DMS153 (cell line): Measurements from ENCODE around the gene PTPRA.
"Not testable (repeated sequence)": the region's sequence is repeated elsewhere in the genome, so short reads cannot be mapped to it uniquely, and the experiment has no call there.

Experiments
- DNase-seq: peaks from one replicate; lab custom pipeline; 2025; lab: John Stamatoyannopoulos, UW

Gene PTPRA

DNA sequence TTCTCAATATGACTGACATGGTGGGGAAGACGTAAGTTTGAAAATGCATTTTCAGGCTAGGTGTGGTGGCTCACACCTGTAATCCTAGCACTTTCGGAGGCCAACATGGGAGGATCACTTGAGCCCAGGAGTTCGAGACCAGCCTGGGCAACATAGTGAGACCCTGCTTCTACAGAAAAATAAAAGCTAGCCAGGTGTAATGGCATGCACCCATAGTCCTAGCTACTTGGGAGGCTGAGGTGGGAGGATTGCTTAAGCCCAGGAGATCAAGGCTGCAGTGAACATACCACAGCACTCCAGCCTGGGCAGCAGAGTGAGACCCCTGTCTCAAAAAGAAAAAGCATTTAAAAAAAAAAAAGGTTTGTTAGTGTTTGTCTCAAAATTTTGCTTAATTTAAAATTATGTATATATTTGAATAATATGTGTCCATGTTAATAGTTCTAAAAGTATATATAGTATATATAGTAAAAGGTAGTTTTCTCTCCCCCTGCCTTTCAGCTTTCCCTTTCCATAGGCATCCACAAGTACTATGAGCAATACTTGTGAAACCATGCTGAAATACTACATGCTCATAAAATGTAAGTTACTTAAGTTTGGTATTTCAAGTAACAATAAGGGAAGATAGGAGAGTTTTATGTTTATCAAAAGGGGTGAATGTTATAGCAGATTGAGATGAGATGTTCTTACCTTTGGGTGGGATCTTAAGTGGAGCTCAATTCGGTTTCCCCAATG lies 15.1 kb downstream of the PTPRA start:
- no peak for DNase-seq

DNA sequence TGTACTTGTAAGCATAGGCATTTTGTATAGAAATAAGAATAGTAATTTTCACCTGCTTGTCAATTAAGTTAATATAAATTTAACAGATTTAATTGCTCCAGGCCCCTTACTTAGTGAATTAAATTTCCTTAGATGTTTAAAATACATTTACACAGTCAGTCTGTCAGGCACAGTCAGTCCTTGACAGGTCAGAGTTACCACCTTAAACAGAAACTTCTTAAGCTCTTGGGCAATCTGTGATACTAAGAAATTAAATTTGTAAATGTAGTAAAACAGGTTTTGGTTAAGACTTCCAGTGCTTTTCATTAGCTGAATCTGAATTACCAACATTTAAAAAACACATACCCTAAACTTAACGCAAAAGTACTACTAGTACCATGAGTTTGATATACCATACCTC lies 15.9 kb downstream of the PTPRA start:
- DNase-seq = no peak

DNA sequence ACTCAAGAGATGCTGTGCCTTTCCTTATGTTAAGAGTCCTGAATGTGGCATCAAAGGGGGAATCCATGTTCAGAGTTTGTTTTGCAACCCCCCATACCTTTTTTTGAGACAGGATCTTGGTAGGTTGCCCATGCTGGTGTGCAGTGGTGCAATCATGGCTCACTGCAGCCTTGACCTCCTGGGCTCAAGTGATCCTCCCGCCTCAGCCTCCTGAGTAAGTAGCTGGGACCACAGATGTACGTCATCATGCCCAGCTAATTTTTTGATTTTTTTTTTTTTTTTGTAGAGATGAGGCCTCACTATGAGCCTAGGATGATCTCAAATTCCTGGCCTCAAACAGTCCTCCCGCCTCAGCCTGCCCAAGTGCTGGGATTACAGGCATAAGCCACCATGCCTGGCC lies 16.5 kb downstream of the PTPRA start:
- DNase-seq = no peak

DNA sequence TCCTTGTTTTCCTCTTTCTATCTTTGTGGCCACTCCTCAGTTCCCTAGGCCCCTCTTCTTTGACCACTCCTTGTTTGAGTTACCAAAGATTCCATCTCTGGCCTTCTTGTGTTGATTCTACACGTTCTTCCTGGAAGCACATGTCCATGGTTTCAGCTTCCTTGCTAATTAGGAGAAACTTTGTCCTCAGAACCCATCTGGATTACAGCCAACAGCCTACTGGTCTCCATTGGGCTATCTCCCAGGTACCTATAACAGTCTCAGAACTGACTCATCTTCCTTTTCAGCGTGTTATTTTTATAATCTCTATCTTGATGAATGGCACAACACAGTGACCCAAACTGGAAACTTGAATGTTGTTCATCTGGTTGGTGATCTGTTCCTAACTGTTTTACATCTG lies 17.5 kb downstream of the PTPRA start:
- no peak for DNase-seq

DNA sequence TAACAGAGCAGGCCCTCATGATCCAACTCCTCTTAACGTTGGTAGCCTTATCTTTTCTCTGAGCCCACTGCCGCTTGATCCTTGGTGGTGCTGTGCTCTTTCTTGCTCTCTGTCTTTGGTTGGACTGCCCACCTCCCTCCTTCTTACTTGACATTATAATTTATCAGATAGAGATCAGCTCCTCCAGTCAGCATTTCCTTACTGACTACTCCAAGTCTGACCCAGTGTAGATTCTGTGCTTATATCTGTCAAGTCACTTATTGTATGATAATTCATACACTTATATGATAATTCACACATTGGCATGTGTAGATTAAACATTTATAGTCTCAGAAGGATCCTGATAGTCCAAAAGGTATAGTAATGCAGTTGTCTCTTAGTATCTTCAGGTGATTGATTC lies 18.1 kb downstream of the PTPRA start:
- no peak for DNase-seq

DNA sequence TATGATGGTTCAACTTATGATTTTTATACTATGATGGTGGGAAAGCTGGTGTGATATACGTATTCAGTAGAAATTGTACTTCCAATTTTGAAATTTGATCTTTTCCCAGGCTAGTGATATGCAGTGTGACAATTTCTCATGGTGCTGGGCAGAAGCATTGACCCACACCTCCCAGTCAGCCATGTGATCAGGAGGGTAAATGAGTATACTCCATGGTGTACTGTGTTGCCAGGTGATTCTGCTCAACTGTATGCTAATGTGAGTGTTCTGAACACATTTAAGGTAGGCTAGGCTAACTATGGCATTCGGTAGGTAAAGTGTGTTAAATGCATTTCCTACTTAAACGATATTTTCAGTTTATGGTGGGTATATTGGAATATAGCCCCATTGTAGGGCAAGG lies 19.1 kb downstream of the PTPRA start:
- DNase-seq = no peak

DNA sequence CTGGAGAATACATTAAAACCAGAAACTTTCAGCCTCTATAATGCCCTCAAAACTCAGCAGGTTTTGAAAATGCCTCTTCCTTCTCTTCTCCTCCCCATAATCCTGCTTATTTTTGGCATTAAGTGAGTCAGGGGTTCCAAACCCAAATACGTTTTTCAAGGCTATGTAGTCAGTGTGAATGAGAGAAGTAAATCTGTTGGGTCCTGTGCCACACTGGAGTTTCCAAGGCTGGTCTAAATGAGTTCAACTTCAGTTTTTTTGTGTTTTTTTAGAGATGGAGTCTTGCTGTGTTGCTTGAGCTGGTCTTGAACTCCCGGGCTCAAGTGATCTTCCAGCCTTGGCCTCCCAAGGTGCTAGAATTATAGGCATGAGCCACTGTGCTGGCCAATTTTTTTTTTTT lies 20.9 kb downstream of the PTPRA start:
- no peak for DNase-seq

DNA sequence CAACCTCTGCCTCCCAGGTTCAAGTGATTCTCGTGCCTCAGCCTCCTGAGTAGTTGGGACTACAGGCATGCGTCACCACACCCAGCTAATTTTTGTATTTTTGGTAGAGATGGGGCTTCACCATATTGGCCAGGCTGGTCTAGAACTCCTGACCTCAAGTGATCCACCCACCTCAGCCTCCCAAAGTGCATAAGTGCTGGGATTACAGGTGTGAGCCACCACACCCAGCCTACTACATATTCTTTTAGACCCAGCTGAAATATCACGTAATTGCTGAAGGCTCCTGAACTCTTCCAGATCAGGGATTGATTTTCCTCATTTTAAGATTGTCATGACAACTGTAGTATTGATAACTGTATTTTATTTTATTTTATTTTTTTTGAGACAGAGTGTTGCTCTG lies 21.9 kb downstream of the PTPRA start:
- not testable (repeated sequence) for DNase-seq

DNA sequence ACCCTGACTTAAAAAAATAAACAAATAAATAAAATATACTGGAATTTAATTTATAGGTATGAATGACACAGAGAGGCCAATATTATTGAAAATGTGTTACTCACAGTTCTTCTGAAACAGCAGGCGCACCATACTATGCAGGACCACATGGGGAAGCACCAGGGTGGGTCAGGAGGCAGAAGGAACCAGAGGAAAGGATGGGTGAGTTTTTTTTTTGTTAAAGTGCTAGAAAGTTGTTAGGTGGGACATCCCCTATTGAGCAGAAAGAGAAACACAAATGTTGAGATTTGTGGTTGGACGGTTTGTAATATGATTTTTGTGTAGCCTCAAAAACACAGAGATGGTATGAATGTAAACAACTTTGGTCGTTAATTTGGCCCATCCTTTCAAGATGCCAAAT lies 26.0 kb downstream of the PTPRA start:
- no peak for DNase-seq

DNA sequence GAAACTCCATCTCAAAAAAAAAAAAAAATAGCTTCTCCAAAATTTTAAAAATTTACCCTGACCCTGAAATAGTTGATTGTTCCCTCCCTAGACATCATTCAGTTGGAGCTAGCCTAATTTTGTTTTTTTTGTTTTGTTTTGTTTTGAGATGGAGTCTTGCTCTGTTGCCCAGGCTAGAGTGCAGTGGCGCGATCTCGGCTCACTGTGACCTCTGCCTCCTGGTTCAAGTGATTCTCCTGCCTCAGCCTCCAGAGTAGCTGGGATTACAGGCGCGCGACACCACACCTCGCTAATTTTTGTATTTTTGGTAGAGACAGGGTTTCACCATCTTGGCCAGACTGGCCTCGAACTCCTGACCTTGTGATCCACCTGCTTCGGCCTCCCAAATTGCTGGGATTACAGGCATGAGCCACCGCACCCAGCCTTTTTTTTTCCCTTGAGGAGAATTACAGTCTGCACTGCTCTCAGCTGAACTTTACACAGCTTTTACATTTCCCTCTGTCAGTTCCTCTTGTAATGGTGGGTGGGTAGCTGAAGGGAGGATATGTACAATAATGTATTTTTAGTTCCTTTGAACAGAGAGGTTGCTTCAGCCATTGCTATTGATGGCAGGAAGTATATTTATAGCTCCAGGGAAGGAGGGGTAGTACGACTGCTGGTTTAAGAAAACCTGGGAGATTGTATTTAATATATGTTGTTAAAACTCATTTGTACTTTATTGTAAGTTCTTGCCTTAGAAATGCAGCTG lies 27.7 kb downstream of the PTPRA start:
- DNase-seq = no peak

DNA sequence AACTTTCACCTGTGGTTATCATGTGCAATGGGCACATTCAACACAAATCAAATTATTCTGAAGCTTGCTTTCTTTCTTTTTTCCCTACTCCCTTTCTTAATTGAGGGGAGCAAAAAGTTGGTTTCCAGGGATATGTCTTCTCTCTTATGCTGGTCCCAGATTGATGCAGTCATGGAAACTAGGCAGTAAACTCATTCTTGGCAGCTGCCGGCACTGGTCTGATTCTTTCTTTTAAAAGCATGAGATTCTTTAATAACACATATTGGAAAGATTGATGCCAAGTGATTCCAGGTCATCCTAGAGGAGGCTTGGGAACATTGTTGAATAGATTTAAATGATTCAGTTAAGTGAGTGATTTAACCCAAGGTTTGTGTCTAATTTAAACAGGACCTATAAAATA lies 29.0 kb downstream of the PTPRA start:
- DNase-seq = no peak

DNA sequence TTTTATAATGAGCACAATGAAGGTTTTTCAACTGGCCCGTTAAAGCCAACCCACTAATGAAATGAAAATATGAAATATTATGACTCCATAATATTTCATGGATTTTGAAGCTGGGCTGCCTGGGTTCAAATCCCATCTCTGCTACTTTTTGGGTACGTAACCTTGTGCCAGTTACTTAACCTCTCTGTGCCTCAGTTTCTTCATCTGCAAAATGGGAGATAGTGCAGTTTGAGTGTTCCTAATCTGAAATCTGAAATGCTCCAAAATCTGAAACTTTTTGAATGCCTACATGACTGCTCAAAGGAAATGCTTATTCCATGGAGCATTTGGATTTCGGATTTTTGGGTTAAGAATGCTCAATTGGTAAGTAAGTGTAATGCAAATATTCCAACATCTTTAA lies 29.5 kb downstream of the PTPRA start:
- DNase-seq = no peak

DNA sequence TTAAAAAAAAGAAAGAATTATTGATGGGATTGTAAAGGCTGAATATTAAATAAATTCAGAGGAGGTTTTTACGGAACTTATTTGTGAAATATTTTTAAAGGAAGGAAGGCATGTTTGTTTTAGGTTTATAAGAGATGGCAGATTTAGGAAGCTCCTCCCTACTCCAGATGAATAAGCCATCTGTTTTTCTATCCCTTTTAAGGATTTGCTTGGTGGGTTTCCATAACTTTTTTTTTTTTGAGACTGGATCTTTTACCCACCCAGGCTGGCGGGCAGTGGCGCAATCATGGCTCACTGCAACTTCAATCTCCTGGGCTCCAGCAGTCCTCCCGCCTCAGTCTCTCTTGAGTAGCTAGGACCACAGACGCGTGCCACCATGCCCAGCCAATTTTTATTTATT lies 30.4 kb downstream of the PTPRA start:
- DNase-seq = no peak

DNA sequence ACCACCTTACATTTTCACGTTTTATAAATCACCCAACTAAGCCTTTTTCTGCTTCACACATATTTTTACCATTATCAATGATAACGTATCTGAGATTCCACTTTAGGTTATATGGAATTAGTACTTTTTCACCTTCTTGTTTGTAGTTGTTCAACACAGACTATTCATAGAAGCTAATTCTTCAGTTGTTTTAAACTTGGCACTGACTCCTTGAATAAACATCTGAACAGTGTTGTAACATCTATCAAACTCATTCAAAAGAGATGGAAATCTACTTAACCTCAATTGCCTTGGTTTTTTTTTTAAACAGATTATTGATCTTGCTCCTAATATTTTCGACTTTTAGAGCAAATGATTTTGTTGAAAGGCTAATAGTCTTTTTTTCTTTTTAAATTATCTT lies 34.2 kb downstream of the PTPRA start:
- DNase-seq = no peak

DNA sequence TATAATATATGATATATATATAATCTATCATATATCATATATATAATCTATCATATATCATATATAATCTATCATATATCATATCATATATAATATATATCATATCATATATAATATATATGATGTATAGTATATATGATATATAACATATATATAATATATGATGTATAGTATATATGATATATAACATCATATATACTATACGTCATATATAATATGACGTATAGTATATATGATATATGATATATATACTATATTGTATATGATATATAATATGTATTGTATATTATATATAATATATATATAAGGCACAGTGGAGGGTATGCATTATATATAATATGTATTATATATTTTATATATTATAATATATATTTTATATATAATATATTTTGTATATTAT lies 36.7 kb downstream of the PTPRA start:
- no peak for DNase-seq

DNA sequence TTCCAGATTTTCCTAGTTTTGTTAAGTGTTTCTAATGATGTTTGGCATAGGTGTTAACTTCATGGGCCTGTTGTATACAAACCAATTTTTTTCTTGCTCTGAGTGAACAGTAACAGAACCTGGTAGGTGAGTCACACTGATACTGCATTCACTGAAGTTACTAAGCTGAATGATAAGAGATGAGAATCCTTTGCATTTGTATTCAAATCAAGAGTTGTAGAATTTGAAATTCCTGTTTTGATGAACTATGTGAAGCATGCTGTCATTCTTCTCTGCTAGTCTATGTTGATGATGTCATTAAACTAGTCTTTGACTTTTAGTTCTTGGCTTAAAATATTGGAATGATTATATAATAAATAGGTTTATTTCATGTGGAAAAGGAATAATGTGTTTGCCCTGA lies 37.9 kb downstream of the PTPRA start:
- no peak for DNase-seq

DNA sequence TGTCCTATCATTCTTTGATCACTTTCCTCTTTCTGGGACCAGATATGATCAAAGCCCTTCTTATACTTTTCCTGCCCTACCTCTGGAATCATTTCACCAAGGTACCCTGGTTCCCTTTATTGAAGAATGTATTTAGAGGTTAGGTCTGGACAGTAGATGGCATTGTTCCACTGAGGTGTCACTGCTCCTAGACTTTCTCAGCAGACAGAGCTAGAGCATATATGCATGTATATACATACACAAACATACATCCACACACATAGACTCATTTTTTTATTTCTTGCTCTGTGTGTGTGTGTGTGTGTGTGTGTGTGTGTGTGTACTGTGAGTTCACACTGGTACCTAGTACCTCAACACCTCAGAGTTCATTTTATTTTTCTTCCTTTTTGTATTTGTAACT lies 40.9 kb downstream of the PTPRA start:
- DNase-seq = no peak

DNA sequence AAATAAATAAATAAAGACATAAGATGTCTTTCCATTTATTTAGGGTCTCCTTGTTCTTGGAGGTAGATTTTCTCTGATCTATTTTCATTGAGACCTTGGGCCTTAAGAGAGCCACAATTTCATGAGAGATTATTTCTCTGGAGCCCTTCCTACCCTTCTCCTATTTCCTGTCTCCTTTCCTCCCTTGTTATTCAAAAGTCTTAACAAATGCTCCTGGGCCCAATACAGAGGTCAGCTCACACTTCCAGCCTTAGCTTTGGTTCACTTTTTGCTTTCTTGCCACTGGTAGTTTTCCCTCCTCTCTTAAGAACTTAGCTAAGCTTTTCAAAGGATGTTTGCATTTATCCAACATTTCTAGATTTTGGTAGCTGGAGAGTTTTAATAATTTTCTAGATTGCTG lies 44.0 kb downstream of the PTPRA start:
- DNase-seq = no peak

DNA sequence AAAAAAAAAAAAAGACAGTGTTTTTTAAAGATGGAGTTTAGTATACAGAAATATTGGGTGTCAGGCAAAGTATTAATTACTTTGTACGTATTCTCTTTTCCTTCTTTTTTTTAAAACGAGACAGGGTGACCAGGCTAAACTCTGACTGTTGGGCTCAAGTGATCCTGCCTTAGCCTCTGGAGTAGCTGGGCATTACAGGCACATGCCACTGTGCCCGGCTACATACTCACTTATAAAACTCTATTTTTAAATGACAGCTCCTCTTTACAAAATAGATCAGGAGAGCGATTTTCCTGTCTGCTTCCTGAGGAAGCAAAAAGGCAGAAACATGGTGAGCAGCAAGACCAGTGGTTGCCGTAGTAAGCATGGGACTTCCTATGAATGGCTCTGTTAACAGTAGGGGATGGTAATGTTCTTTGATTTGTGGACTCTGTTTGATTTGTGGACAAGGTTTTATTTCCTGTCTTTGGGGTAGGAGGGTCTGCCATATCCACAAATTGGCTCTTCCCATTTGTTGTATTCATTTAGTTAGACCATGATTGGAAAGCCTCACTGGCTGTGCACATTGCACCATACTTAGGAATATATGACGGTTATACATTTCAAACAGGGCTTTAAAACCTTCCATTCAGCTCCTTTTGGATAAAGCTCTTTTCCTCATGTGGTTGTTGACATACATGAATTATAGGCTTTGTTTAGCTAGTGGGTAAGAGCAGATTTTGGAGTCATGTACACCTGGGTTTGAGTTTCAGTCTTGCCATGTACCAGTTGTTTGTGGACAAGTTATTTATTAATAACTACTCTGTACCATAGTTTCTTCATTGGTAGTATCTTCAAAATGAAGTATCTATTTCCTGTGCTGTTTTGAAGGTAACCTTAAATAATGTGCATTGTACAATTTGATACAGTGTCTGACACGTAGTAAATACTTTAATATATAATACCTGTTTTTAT lies 45.1 kb downstream of the PTPRA start:
- peak; percentile 60 for DNase-seq

DNA sequence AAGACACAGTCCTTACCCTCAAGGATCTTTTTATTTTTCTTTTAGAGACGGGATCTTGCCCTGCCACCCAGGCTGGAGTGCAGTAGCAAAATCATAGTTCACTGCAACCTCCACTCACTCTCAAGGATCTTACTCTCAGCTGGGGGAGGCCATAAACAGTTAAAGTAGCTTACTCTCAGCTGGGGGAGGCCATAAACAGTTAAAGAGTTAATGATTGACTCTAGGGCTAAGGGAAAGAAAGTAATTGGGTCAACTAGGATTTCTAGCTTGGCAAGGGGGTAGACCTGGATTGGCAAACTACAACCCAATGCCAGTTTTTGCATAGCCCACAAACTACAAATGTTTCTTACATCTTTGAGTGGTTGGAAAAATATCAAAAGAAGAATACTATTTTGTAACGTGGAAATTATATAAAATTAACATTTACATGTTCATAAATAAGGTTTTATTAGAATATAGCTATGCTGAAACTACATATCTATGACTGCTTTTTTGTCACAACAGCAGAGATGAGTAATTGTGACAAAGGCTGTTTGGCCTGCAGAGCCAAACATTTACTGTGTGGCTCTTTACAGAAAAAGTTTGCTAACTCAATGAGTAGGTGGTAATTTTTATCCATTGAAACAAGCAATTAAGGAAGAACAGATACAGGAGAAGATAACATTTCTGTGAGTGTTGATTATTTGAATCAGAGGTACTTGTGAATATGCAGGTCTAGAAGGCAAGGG lies 46.4 kb downstream of the PTPRA start:
- DNase-seq = no peak

DNA sequence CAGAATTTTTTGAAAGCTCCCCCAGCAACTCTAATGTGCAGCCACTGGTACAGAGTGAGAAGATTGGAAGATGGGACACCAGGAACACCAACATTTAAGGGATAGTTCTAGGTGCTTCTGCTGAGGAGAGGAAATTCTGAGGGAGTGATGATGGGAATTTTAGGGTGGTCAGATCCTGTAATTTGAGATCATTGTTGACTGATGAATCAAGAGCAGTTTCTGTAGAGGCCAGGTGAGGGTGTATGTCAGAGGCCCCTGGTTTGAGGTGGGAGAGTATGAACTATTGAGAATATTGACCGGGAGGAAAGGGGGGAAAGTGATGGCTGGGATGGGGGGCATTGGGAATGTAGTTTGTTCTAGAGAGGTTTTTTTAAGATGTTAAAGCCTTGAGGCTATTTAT lies 47.2 kb downstream of the PTPRA start:
- no peak for DNase-seq

DNA sequence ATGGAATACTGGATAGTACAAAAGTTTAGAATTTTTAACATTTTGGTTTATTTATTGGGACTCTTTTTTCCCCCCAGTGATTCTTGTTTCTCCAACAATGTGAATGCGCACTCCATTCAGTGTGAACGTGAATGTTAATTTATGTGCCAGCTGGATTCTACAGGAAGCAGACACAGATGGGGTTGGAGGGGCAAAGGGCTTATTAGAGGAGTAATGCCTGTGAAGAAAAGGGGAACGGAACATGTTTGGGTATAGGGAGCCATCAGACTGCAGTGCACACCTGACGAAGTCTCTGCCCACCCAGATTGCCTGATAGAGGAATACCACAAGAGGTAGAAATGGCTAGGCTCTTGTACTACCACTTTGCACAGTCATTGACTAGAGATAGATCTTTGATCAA lies 48.2 kb downstream of the PTPRA start:
- no peak for DNase-seq
